Renal pelvis (tissue), 4 donors: ENCODE results near the gene SUPT4H1. TPM values are rescaled to one million over a fixed set of nuclear protein-coding genes. Genes with fewer than 3 reads are reported as not detected.

Source experiments
- DNase-seq: peaks from one replicate; pipeline ENCODE4 v3.0.0-alpha.2; 2013
- polyA plus RNA-seq, 3 donors: library from polyadenylated mRNA; unstranded; fragments of 120-200 nt; gene quantifications; one replicate each; pipeline ENCODE4 v1.2.1, GENCODE V29; 2013; ENCODE audit not compliant: insufficient read length in 3 of 3

Gene SUPT4H1
- polyA plus RNA-seq, 3 donors, result 120 to 137 (median 126) TPM

GRCh38 chr17:58308173-58308984 lies 43.6 kb downstream of the SUPT4H1 start:
- no peak for DNase-seq

- no peak for DNase-seq
These were observed 44.4 kb downstream of the SUPT4H1 start for GRCh38 chr17:58307468-58308172.

- DNase-seq, result no peak
These were observed 45.7 kb downstream of the SUPT4H1 start for GRCh38 chr17:58306131-58306951.

GRCh38 chr17:58305626-58306025 lies 46.4 kb downstream of the SUPT4H1 start:
- DNase-seq, result no peak

GRCh38 chr17:58304750-58305486 lies 47.1 kb downstream of the SUPT4H1 start:
- DNase-seq, result no peak

GRCh38 chr17:58303971-58304749 lies 47.8 kb downstream of the SUPT4H1 start:
- no peak for DNase-seq

- DNase-seq, result no peak
These were observed 48.9 kb downstream of the SUPT4H1 start for GRCh38 chr17:58302919-58303585.

- DNase-seq, result no peak
These were observed 49.7 kb downstream of the SUPT4H1 start for GRCh38 chr17:58302171-58302918.

- no peak for DNase-seq
These were observed 50.4 kb downstream of the SUPT4H1 start for GRCh38 chr17:58301504-58302150.

GRCh38 chr17:58300336-58300735 lies 51.7 kb downstream of the SUPT4H1 start:
- no peak for DNase-seq

Other genes with a start within 250 kb of the SUPT4H1 start
- gene OR4D1, start 203.8 kb downstream of the SUPT4H1 start, polyA plus RNA-seq, result under 1 TPM; 0.03 to 0.04 (median 0.04) TPM
- gene OR4D2, start 185.2 kb downstream of the SUPT4H1 start, polyA plus RNA-seq, result not detected
- gene EPX, start 159.5 kb downstream of the SUPT4H1 start, polyA plus RNA-seq, result 1 to 10 TPM in 1 of 3 donors, under 1 TPM in 2; 0.75 to 1.3 (median 0.83) TPM
- gene MKS1, start 132.9 kb downstream of the SUPT4H1 start, polyA plus RNA-seq, result 10 to 100 TPM; 37.0 to 63.1 (median 55.2) TPM
- gene LPO, start 113.6 kb downstream of the SUPT4H1 start, polyA plus RNA-seq, result under 1 TPM; 0.04 to 0.13 (median 0.09) TPM
- 1 to 10 TPM; 2.7 to 6.9 (median 6.6) TPM for gene MPO, start 71.3 kb downstream of the SUPT4H1 start, polyA plus RNA-seq
- gene TSPOAP1, start 23.4 kb downstream of the SUPT4H1 start, polyA plus RNA-seq, result 10 to 100 TPM; 44.2 to 77.0 (median 70.8) TPM
- 10 to 100 TPM; 10.7 to 16.9 (median 15.0) TPM for gene RNF43, start 65.3 kb upstream of the SUPT4H1 start, polyA plus RNA-seq
- gene HSF5, start 136.2 kb upstream of the SUPT4H1 start, polyA plus RNA-seq, result under 1 TPM; 0.19 to 0.36 (median 0.27) TPM
- 10 to 100 TPM; 48.1 to 71.7 (median 62.3) TPM for gene MTMR4, start 162.4 kb upstream of the SUPT4H1 start, polyA plus RNA-seq